Measurements from ENCODE around the gene MPZ. TPM values are rescaled to one million over a fixed set of nuclear protein-coding genes. Genes with fewer than 3 reads are reported as not detected.

The MPZ gene
- total RNA-seq, 2 experiments from 2014 or later = 4.6 to 5.3 TPM

Other genes starting within 250 kb of the MPZ start
- gene ARHGAP30, start 240.1 kb downstream of the MPZ start, total RNA-seq = 100 to 1,000 TPM; 125 to 165 TPM
- gene NECTIN4, start 220.4 kb downstream of the MPZ start, total RNA-seq = not detected
- gene KLHDC9, start 211.6 kb downstream of the MPZ start, total RNA-seq = under 1 TPM; 0.39 to 0.50 TPM
- gene PFDN2, start 191.9 kb downstream of the MPZ start, total RNA-seq = 100 to 1,000 TPM; 108 to 136 TPM
- gene NIT1, start 191.9 kb downstream of the MPZ start, total RNA-seq = 10 to 100 TPM; 58.2 to 62.1 TPM
- gene DEDD, start 177.3 kb downstream of the MPZ start, total RNA-seq = 10 to 100 TPM; 33.9 to 44.9 TPM
- 10 to 100 TPM; 89.2 to 98.6 TPM for gene UFC1, start 156.0 kb downstream of the MPZ start, total RNA-seq
- gene USP21, start 150.5 kb downstream of the MPZ start, total RNA-seq = 10 to 100 TPM; 25.1 to 32.0 TPM
- 10 to 100 TPM; 21.5 to 28.8 TPM for gene PPOX, start 143.5 kb downstream of the MPZ start, total RNA-seq
- gene B4GALT3, start 132.5 kb downstream of the MPZ start, total RNA-seq = 10 to 100 TPM; 40.5 to 51.8 TPM
- under 1 TPM; 0.40 to 0.71 TPM for gene ADAMTS4, start 110.9 kb downstream of the MPZ start, total RNA-seq
- 10 to 100 TPM; 71.8 to 92.0 TPM for gene NDUFS2, start 107.6 kb downstream of the MPZ start, total RNA-seq
- gene FCER1G, start 94.7 kb downstream of the MPZ start, total RNA-seq = 1 to 10 TPM in 1 of 2 experiments, under 1 TPM in 1; 0.98 to 2.2 TPM
- not detected for gene APOA2, start 86.3 kb downstream of the MPZ start, total RNA-seq
- 10 to 100 TPM; 12.3 to 13.2 TPM for gene TOMM40L, start 83.9 kb downstream of the MPZ start, total RNA-seq
- gene NR1I3, start 71.8 kb downstream of the MPZ start, total RNA-seq = not detected
- gene PCP4L1, start 51.2 kb downstream of the MPZ start, total RNA-seq = under 1 TPM; 0.21 to 0.27 TPM
- gene SDHC, start 4.4 kb upstream of the MPZ start, total RNA-seq = 100 to 1,000 TPM; 191 to 235 TPM
- gene CFAP126, start 57.9 kb upstream of the MPZ start, total RNA-seq = not detected
- gene FCGR2A, start 195.5 kb upstream of the MPZ start, total RNA-seq = not detected
- gene HSPA6, start 214.6 kb upstream of the MPZ start, total RNA-seq = under 1 TPM; 0.11 to 0.14 TPM
- gene FCGR3A, start 239.8 kb upstream of the MPZ start, total RNA-seq = not detected

All from activated CD4-positive, alpha-beta T cell treated with anti-CD3 and anti-CD28 coated beads for 36 hours (primary cell).